ENCODE data around the gene MYOM1.
A peak's percentile ranks its signal among the peaks of the same experiment; 100 is the strongest.
"Not testable (repeated sequence)": the region's sequence is repeated elsewhere in the genome, so short reads cannot be mapped to it uniquely, and the experiment has no call there.

MYOM1 gene

DNA sequence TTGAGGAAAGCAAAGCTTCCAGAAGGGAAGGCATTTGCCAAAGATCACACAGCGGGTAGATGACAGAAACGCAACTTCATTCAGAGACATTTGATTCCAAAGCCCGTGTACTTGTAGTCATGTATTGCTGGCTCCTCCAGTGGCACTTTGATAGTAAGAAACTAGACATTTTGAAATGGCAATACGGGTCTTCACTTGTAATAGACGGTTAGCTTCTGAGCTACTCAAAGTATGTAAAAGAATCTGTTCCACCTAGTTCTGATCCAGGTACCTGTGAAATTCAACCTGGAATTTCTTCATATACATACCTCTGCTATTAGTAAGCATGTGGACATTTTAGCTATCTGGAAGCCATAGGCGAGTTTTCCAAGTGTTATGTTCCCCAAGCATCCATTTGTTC, 1.7 kb upstream of the MYOM1 start:
- DNase-seq (ENCODE audit: insufficient read length, low spot score) = no peak
- FAIRE-seq = no peak

DNA sequence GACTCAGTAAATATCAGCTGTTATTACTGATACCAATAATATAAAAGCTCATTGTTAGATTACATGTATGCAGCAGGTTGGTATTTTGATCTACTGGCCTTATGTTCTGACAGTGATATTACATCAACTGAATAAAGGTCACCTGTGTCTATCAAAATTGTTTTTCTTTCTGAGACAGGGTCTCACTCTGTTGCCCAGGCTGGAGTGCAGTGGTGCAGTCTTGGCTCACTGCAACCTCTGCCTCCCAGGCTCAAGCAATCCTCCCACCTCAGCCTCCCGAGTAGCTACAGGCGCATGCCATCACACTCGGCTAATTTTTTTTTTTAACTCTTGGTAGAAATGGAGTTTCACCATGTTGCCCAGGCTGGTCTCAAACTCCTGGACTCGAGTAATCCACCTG, 1.1 kb upstream of the MYOM1 start:
- not testable (repeated sequence) for DNase-seq (ENCODE audit: insufficient read length, low spot score); FAIRE-seq

DNA sequence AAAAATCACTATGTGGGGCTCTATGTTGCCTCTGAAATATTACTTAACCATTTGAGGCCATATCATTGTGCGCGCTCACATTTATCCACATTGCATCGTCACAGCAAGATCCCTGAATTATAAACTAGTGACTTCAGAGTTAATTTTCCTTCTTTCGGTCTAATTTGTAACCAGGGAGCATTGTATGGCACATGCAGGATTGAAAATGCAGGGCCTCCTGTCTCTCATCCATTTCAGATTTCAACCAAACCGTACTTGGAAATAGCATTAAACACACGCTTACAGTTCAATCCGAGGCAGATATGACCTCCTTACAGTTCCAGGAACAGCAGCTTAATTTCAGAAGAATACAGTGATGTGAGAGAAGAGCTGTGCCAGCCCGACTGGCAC, 532 bp downstream of the MYOM1 start:
- FAIRE-seq = no peak
- no peak for DNase-seq (ENCODE audit: insufficient read length, low spot score)

DNA sequence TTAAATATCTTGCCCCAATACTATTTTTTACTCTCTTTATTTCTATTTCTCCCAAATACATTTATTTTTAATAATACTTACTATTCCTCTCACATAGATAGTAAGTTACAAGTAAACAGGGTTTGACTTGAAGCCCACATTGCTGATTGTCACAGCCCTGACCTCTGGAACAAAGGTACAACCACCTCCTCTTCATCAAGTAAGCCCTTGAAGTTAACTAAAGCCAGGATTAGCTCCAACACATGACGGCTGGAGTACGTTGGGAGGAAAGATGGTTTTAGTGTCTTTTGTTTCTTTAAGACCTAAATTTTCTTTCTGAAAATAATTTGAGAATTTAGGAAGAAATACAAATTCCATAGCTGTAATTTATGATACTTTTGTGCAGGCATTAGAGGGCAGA, 949 bp downstream of the MYOM1 start:
- FAIRE-seq = no peak
- no peak for DNase-seq (ENCODE audit: insufficient read length, low spot score)

DNA sequence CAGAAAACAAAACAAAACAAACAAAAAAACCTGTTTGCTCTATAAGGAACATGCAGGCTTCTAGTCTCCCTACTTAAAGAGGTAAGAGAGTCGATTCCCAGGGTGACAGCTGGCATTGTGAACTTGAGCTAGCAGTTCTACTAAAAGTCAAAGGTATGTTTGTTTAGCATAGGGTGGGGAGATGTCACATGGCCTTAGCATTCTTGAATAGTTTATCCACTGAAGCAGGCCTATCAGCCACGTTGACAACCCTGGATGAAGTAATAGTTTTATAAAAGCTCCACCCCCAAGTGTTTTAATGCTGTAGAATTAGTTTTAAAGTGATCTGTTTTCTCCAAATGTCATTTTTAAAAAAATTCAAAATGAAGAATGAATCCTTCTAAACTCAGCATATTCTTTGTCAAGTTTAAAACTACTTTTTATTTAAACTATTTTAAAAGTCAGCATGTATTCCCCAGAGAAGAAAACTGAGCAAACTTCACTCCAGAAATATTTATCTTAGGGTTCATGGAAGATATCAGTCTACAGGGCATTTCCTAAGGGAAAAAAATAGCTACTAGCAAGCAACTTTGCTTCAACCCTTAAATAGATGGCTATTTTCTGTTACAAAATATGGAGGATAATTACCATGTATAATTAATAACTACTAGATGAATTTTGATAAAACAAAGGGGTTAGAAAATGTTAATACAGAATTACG, 1.7 kb downstream of the MYOM1 start:
- peak; percentile 5 for DNase-seq (ENCODE audit: insufficient read length, low spot score)
- no peak for FAIRE-seq

DNA sequence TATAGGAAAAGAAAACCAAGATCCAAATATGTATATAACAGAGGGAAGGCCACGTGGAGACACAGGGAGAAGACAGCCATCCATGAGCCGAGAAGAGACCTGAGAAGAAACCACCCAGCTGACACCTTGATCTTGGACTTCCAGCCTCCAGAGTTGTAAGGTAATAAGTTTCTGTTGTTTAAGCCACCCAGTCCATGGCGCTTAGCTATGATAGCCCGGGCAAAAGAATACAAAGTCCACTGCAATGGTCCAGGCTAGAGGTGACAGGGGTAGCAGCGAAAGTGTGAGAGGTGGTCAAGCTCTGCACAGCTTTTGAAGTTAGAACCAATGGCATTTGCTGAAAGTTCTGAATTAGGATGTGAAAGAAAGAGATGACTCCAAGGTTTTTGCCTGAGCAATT, 2.8 kb downstream of the MYOM1 start:
- DNase-seq (ENCODE audit: insufficient read length, low spot score) (no peak), FAIRE-seq (no peak)

DNA sequence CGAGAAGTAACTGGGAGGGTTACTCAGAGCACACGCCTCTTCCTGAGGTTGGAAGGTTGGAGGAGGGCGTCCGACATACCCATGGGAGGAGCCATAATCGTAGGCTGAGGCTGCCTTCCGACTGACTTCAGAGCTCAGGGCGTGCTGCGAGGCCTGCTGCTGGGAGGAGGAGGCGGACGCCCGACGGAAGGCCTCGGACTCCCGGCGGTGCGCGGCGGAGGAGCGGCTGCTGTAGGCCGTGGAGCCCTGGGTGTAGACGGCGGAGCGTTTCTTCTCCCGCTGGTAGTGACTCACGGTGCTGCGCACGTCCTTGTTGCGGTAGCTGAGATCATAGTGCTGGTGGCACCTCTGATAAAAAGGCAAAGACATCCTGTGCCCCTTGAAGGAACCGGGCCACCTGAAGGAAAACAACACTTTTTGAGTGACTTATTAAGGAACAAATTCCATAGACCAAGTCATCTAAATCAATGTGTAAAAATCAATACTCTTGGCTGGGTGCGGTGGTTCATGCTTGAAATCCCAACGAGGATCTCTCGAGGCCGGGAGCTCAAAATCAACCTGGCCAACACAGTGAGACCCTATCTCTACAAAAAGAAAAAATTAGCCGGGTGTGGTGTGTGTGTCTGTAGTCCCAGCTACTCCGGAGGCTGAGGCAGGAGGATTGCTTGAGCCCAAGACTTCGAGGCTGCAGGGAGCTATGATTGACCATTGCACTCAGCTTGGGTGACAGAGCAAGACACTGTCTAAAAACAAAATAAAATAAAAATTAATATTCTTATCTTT, 4.7 kb downstream of the MYOM1 start:
- FAIRE-seq (no peak), DNase-seq (ENCODE audit: insufficient read length, low spot score) (no peak)

DNA sequence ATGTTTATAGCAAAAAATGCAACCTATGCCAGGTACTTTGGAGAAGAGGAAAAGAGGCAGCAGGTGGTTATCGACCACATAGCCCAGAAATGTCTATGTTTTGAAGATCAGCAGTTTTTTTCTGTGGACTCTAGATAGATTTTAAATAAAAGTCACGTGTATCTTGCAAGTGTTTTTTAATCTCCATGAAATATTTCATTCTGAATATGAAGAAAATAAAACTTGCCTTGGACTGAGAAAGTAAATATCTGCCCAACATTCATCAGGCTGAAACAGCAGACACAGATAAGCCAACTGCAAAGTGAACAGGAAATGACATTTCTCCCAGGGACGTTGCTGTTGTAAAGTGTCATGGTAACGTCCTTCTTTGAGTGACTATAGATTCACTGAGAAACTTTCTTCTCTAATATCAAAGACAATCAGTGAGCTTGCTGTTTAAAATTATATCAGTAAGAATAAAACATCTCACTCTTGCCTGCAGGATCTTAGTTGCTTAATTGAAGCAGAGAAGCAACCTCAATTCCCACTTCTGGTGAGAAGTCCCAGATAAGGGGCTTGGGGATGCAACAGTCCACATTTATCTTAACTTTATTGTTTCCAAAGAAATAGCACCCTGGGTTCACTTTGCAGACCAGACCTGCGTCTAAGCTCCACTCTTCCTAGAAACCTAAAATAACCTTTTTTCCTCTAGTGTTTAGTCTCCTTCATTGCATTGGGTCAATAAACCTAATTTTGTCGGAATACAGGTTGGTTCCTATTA, 6.3 kb downstream of the MYOM1 start:
- FAIRE-seq (no peak), DNase-seq (ENCODE audit: insufficient read length, low spot score) (no peak)

DNA sequence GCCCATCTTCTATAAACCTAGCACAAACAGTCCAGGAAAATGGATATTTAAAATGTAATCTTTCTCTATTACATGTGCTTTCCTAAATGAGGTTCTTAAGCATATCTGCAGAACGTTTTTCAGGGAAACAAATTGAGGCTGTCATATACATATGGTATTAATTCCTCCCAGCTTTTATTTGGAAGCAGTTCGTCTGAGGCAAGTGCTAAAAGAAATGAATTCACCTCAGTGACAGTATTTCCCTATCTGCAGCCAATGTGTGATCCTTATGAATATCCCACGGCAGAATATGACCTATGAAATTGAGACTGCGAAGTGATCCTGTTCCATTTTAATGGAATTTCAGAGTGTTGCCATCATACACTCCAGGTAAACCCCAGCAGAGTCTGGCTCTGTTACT, 7.1 kb downstream of the MYOM1 start:
- FAIRE-seq = no peak
- DNase-seq (ENCODE audit: insufficient read length, low spot score) = no peak

DNA sequence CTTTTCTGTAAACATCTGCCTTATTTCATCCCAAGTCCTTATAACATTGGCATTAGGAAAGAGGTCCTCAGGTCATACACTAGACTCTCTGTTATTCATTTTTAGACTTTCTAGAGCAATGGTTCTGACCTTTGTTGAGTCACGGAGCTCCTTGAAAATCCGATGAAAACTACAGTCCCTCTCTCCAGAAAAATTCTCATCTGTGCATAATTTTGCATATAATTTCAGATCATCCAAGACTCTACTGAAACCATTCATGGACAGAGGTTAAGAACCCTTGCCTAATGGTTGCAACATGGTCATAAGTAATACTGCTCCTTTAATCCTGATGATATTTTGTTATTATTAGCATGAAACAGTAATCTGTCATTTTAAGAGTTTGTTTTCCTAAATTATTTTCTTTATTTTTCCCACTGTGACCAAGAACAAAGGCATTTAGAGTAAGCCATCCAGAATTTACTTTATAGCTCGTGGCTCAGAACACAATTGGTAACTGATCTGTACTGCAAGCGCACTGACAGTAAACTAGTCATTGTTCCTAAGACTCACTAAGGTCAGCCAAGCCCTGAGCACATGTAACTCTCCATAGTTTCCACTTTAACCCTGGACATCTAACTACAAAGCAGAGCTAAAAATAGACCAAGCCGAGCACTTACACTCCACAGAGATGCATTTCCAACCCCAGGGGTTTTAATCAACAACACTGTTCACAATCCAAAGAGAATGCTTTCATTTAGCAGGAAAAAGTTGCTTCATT, 8.4 kb downstream of the MYOM1 start:
- DNase-seq (ENCODE audit: insufficient read length, low spot score) (no peak), FAIRE-seq (no peak)

DNA sequence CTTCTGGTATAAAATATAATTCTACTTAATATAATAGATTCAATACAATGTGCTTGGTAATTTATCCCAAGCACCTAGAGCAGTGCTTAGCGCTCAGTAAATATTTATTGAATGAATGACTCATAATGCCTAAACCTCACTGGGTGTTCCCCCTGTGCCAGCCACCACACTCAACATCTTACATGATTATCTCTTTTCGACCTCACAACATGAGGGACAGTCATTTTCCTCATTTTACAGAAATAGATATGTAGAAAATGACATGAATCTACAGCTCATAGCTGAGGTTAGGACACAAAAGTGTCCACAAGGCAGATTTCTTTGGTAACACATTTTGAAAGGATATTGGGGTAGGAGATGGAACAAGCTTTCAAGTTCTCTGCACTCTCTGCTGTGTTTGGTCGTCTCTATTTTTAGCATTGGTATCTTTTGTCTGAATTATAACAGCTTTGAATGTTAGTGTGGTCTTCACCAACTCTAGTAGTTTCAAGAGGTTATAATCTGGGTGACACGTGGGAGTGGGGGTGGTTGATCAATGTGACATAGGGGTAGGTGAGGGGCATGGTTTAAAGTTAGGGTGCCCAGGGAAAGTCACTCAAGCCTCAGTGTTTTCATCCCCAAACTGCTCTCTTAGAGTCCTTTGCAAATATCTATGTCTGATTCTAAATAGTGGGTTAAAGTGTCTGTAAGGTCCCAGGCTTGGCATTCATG, 9.8 kb downstream of the MYOM1 start:
- FAIRE-seq = no peak
- no peak for DNase-seq (ENCODE audit: insufficient read length, low spot score)

DNA sequence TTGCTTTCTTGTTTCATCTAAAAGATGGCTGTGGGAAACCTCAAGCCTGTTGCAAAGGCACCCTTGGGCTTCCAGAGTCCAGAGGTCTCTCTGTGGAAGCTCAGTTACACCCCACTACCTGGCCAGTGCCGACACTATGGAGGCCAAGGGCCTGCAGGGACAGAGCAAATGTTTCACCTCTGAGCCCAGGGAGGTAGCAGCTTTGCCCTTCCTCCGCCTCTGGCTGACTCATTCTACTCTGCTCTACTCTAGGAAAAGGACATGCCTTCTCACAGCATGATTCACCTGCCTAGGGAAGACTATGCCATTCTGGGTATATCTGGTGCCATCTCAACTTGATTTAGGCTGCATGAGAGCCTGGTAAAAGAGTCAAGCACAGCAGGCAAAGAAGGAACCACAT, 12.2 kb downstream of the MYOM1 start:
- DNase-seq (ENCODE audit: insufficient read length, low spot score) (peak; percentile 9), FAIRE-seq (no peak)

DNA sequence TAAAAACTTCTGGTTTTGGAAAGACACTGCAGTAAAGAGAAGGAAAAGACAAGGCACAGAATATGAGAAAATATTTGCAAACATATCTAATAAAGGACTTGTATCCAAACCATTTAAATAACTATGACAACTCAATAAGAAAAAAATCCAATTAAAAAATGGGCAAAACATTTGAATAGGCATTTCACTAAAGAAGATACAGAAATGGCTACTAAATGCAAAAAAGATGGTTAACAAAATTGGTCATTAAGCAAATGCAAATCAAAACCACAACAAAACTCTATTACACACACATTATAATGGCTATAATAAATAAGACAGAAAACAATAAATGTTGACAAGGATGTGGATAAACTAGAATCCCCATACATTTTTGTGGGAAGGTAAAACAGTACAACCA, 14.5 kb downstream of the MYOM1 start:
- no peak for DNase-seq (ENCODE audit: insufficient read length, low spot score)
- FAIRE-seq = no peak

DNA sequence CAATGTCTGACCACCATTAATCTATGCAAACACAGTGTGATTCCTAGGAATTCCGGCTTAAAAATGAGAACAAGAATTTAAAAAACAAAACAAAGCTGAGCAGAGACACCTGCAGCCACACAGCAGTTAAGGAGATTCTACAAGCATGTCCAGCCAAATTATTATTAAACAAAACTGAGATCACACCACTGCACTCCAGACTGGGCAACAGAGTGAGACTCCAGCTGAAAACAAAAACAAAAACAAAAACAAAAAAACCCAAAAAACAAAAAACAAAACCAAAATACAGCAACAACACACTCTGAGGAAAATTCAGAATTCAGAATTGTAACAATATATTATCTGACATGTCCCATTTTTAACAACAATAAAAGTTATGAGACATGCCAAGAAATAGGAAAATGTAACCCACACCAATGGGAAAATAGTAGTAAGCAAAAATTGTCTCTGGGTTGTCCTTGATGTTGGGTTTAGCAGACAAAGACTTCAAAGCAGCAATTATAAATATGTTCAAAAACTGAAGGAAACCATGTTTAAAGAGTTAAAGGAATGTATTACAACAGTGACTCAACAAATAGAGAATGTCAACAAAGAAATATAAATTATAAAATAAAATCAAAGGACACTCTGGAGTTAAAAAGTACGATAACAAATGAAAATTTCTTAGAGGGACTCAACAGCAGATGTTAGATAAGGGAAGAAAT, 19.7 kb downstream of the MYOM1 start:
- FAIRE-seq = no peak
- DNase-seq (ENCODE audit: insufficient read length, low spot score) = no peak

DNA sequence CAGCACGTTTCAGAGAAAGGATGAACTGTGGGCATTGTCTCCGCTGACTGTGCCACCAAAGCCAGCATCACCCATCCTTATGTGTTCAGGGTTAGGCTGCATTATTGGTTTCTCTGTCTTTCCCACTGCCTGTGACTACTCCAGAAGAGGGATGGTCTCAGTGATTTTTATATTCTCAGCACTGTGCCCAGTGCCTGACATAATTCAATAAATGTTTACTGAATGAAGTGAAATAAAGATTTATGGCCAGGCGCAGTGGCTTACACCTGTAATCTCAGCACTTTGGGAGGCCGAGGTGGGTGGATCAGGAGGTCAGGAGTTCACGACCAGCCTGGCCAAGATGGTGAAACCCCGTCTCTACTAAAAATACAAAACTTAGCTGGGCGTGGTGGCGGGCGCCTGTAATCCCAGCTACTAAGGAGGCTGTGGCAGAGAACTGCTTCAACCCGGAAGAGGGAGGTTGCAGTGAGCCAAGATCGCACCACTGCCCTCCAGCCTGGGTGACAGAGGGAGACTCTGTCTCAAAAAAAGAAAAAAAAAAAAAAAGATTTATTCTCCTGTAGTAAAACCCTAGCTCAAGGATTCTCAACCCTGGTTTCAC, 21.4 kb downstream of the MYOM1 start:
- not testable (repeated sequence) for DNase-seq (ENCODE audit: insufficient read length, low spot score); FAIRE-seq

DNA sequence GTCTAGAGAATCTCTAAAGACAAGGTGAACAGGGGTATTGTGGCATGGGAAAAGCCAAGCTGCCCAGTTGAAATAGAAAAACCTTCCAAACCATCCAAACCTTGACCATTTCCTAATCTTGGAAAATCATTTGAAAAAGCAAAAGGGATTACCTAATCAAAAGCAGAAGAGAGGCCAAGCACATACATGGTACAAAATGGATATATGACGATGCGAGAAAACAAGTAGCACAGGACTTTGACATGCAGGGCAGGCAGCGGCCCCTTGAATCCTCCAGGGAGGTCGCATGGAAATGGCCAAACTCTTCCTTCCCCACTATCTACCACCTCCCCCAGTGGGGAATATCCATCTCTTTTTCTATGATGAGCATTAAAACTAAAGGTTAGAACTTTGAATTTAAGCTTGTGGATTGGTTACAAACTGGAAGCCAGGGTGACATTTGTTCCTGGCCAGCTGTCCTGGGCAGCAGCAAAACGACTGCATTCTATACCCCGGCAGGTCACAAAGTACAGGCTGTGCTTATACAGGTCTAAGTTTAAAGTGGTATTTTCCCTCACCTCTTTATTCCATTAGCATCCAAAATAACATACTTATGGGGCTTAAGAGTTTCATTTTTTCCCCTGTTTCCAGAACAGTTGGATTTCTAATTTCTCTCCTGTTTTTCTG, 24.7 kb downstream of the MYOM1 start:
- DNase-seq (ENCODE audit: insufficient read length, low spot score) (no peak), FAIRE-seq (no peak)

DNA sequence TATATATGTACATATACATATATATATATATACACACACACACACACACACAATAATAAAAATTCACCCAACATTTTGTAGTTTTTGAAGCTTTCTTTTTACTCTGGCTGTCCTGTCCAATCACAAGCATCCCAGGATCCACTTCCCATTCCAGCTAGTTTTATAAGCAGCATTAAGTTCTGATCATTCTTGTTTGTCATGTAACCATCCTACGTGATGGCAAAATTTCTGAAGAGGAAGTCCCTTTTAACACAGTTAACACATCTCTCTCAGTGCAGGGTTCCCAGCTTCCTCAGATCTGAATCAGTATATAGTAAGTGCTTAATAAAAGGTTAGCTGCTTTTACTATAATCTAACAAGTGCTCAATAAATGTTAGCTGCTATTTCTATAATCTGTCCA, 26.4 kb downstream of the MYOM1 start:
- FAIRE-seq = no peak

DNA sequence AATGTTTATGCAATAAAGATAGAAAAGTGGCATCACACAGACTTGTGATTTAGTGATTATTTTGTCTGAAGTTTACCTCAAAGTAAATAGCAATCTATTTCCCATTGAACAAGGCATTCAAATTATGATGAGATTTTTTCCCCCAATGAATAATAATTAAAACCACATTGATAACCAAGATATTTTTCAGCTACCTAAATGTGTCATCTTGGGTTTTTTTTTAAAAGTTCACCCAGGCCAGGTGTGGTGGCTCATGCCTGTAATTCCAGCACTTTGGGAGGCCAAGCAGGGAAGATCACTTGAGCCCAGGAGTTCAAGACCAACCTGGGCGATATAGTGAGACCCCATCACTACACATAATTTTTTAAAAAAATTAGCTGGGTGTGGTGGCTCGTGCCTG, 27.0 kb downstream of the MYOM1 start:
- no peak for FAIRE-seq
- DNase-seq (ENCODE audit: insufficient read length, low spot score) = no peak

More for the DNA sequence above, 26.4 kb downstream of the MYOM1 start:
- no peak for DNase-seq (ENCODE audit: insufficient read length, low spot score)

DNA sequence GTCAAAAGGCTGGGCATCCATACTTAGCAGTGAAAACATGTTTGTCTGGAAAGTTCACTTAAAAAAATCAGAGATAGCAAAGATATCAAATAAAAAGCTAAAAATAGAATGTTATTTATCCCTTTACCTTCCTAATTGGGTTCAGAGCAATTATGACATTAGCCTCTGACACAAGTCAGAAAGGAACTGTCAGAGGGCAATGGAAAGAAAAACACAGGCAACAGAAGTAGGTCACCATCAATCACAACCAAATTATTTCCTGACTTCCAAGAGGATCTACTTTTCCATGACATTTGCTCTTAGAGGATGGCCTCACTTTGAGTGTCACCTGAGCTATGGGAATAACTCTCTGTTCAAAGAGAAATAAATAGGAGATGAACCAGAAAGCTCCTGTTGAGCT, 27.5 kb downstream of the MYOM1 start:
- no peak for DNase-seq (ENCODE audit: insufficient read length, low spot score)
- FAIRE-seq = no peak
